ENCODE measurements around the gene SLIRP.
"Not testable (repeated sequence)": the region's sequence is repeated elsewhere in the genome, so short reads cannot be mapped to it uniquely, and the experiment has no call there.

Gene SLIRP

GRCh38 chr14:77707724-77708408 is at the start of gene SLIRP, which contains the start of gene ALKBH1:
Gene SLIRP (plus strand): TSS chr14:77708103. CDS start chr14:77708112, 9 bp downstream.
Gene ALKBH1 (minus strand): TSS chr14:77708023. CDS start chr14:77708004, 19 bp downstream.
- peaks cover 22 to 38% (median 31%) of the 10 kb centered on the region in 5 donors for H3K36me3 ChIP-seq (ENCODE audit: control insufficient read depth in 5 of 5, insufficient read depth in 5 of 5, low read length in 5 of 5)
- peaks cover 9 to 36% (median 31%) of the 10 kb centered on the region in 5 donors for H3K4me1 ChIP-seq (ENCODE audit: control insufficient read depth in 5 of 5, insufficient read depth in 5 of 5, low read length in 5 of 5)
- H3K27ac ChIP-seq (ENCODE audit: low read depth, low read length) = peak within 1 kb of the TSS; percentile 54
- no peaks in the 10 kb centered on the region for H3K27me3 ChIP-seq (ENCODE audit: control insufficient read depth in 5 of 5, insufficient read depth in 4 of 5, low read length in 5 of 5)
- H3K9me3 ChIP-seq (ENCODE audit: control insufficient read depth in 5 of 5, low read length in 5 of 5) = no peaks in the 10 kb centered on the region
- peak within 1 kb of the TSS; percentile 96 to 100 (median 100) for H3K4me3 ChIP-seq (ENCODE audit: low read depth in 1 of 5, low read length in 5 of 5)
- peak within 1 kb of the TSS; percentile 82 to 97 (median 83) for H3K9ac ChIP-seq (ENCODE audit: low read length in 5 of 5)

GRCh38 chr14:77659831-77660230 is 48.1 kb upstream of the SLIRP start:
- Histone ChIP-seq H3K9me3 (ENCODE audit: control insufficient read depth in 5 of 5, low read length in 5 of 5) (no peaks in the 10 kb centered on the region), H3K4me3 (ENCODE audit: low read depth in 1 of 5, low read length in 5 of 5) (no peak overlapping the region), H3K4me1 (ENCODE audit: control insufficient read depth in 5 of 5, insufficient read depth in 5 of 5, low read length in 5 of 5) (peaks cover under 1 to 39% (median 5%) of the 10 kb centered on the region in 5 donors), H3K27me3 (ENCODE audit: control insufficient read depth in 5 of 5, insufficient read depth in 4 of 5, low read length in 5 of 5) (peaks cover 0 to 3% (median 0%) of the 10 kb centered on the region in 5 donors), H3K27ac (ENCODE audit: low read depth, low read length) (no peak overlapping the region), H3K36me3 (ENCODE audit: control insufficient read depth in 5 of 5, insufficient read depth in 5 of 5, low read length in 5 of 5) (no peaks in the 10 kb centered on the region), H3K9ac (ENCODE audit: low read length in 5 of 5) (no peak overlapping the region)

- Histone ChIP-seq H3K4me1 (ENCODE audit: control insufficient read depth in 5 of 5, insufficient read depth in 5 of 5, low read length in 5 of 5) (peaks cover 0 to 32% (median 5%) of the 10 kb centered on the region in 5 donors), H3K4me3 (ENCODE audit: low read depth in 1 of 5, low read length in 5 of 5) (no peak overlapping the region), H3K36me3 (ENCODE audit: control insufficient read depth in 5 of 5, insufficient read depth in 5 of 5, low read length in 5 of 5) (no peaks in the 10 kb centered on the region), H3K9me3 (ENCODE audit: control insufficient read depth in 5 of 5, low read length in 5 of 5) (no peaks in the 10 kb centered on the region), H3K27ac (ENCODE audit: low read depth, low read length) (no peak overlapping the region), H3K27me3 (ENCODE audit: control insufficient read depth in 5 of 5, insufficient read depth in 4 of 5, low read length in 5 of 5) (peaks cover 0 to 3% (median 0%) of the 10 kb centered on the region in 5 donors), H3K9ac (ENCODE audit: low read length in 5 of 5) (no peak overlapping the region)
Observed at GRCh38 chr14:77660754-77661153, 47.1 kb upstream of the SLIRP start.

- not testable (repeated sequence) for H3K36me3 ChIP-seq (ENCODE audit: control insufficient read depth in 5 of 5, insufficient read depth in 5 of 5, low read length in 5 of 5); H3K9ac ChIP-seq (ENCODE audit: low read length in 5 of 5); H3K4me3 ChIP-seq (ENCODE audit: low read depth in 1 of 5, low read length in 5 of 5); H3K27me3 ChIP-seq (ENCODE audit: control insufficient read depth in 5 of 5, insufficient read depth in 4 of 5, low read length in 5 of 5); H3K9me3 ChIP-seq (ENCODE audit: control insufficient read depth in 5 of 5, low read length in 5 of 5); H3K27ac ChIP-seq (ENCODE audit: low read depth, low read length)
- H3K4me1 ChIP-seq (ENCODE audit: control insufficient read depth in 5 of 5, insufficient read depth in 5 of 5, low read length in 5 of 5) = peaks cover 0 to 28% (median 4%) of the 10 kb centered on the region in 5 donors
Observed at GRCh38 chr14:77661562-77661961, 46.3 kb upstream of the SLIRP start.

GRCh38 chr14:77663293-77663692 is 44.6 kb upstream of the SLIRP start:
- H3K4me3 ChIP-seq (ENCODE audit: low read depth in 1 of 5, low read length in 5 of 5) = no peak overlapping the region
- peaks cover 0 to 3% (median 0%) of the 10 kb centered on the region in 5 donors for H3K27me3 ChIP-seq (ENCODE audit: control insufficient read depth in 5 of 5, insufficient read depth in 4 of 5, low read length in 5 of 5)
- H3K27ac ChIP-seq (ENCODE audit: low read depth, low read length) = peak overlapping the region; percentile 65
- peaks cover 0 to 16% (median 0%) of the 10 kb centered on the region in 5 donors for H3K4me1 ChIP-seq (ENCODE audit: control insufficient read depth in 5 of 5, insufficient read depth in 5 of 5, low read length in 5 of 5)
- peak overlapping the region in 1 of 5 donors; percentile 61 for H3K9ac ChIP-seq (ENCODE audit: low read length in 5 of 5)
- H3K36me3 ChIP-seq (ENCODE audit: control insufficient read depth in 5 of 5, insufficient read depth in 5 of 5, low read length in 5 of 5) = no peaks in the 10 kb centered on the region
- H3K9me3 ChIP-seq (ENCODE audit: control insufficient read depth in 5 of 5, low read length in 5 of 5) = no peaks in the 10 kb centered on the region

- Histone ChIP-seq H3K36me3 (ENCODE audit: control insufficient read depth in 5 of 5, insufficient read depth in 5 of 5, low read length in 5 of 5) (peaks cover 0 to 3% (median 1%) of the 10 kb centered on the region in 5 donors), H3K4me1 (ENCODE audit: control insufficient read depth in 5 of 5, insufficient read depth in 5 of 5, low read length in 5 of 5) (peaks cover 0 to 11% (median 5%) of the 10 kb centered on the region in 5 donors)
Observed at GRCh38 chr14:77667331-77667730, 40.6 kb upstream of the SLIRP start.

GRCh38 chr14:77673193-77673592 is 34.7 kb upstream of the SLIRP start:
- Histone ChIP-seq H3K27ac (ENCODE audit: low read depth, low read length) (no peak overlapping the region), H3K9me3 (ENCODE audit: control insufficient read depth in 5 of 5, low read length in 5 of 5) (no peaks in the 10 kb centered on the region), H3K4me1 (ENCODE audit: control insufficient read depth in 5 of 5, insufficient read depth in 5 of 5, low read length in 5 of 5) (peaks cover 0 to 5% (median 0%) of the 10 kb centered on the region in 5 donors), H3K27me3 (ENCODE audit: control insufficient read depth in 5 of 5, insufficient read depth in 4 of 5, low read length in 5 of 5) (no peaks in the 10 kb centered on the region), H3K9ac (ENCODE audit: low read length in 5 of 5) (no peak overlapping the region), H3K36me3 (ENCODE audit: control insufficient read depth in 5 of 5, insufficient read depth in 5 of 5, low read length in 5 of 5) (peaks cover 26 to 38% (median 30%) of the 10 kb centered on the region in 5 donors), H3K4me3 (ENCODE audit: low read depth in 1 of 5, low read length in 5 of 5) (no peak overlapping the region)

More at GRCh38 chr14:77667331-77667730, 40.6 kb upstream of the SLIRP start:
- Histone ChIP-seq H3K9me3 (ENCODE audit: control insufficient read depth in 5 of 5, low read length in 5 of 5) (no peaks in the 10 kb centered on the region), H3K4me3 (ENCODE audit: low read depth in 1 of 5, low read length in 5 of 5) (no peak overlapping the region), H3K9ac (ENCODE audit: low read length in 5 of 5) (no peak overlapping the region), H3K27ac (ENCODE audit: low read depth, low read length) (no peak overlapping the region), H3K27me3 (ENCODE audit: control insufficient read depth in 5 of 5, insufficient read depth in 4 of 5, low read length in 5 of 5) (no peaks in the 10 kb centered on the region)

GRCh38 chr14:77674931-77675330 is 33.0 kb upstream of the SLIRP start:
- Histone ChIP-seq H3K27me3 (ENCODE audit: control insufficient read depth in 5 of 5, insufficient read depth in 4 of 5, low read length in 5 of 5) (no peaks in the 10 kb centered on the region), H3K36me3 (ENCODE audit: control insufficient read depth in 5 of 5, insufficient read depth in 5 of 5, low read length in 5 of 5) (peaks cover 29 to 51% (median 40%) of the 10 kb centered on the region in 5 donors), H3K27ac (ENCODE audit: low read depth, low read length) (no peak overlapping the region), H3K9ac (ENCODE audit: low read length in 5 of 5) (no peak overlapping the region), H3K9me3 (ENCODE audit: control insufficient read depth in 5 of 5, low read length in 5 of 5) (no peaks in the 10 kb centered on the region), H3K4me1 (ENCODE audit: control insufficient read depth in 5 of 5, insufficient read depth in 5 of 5, low read length in 5 of 5) (peaks cover 0 to 4% (median 0%) of the 10 kb centered on the region in 5 donors), H3K4me3 (ENCODE audit: low read depth in 1 of 5, low read length in 5 of 5) (no peak overlapping the region)

GRCh38 chr14:77681196-77682157 is 26.4 kb upstream of the SLIRP start:
- Histone ChIP-seq H3K36me3 (ENCODE audit: control insufficient read depth in 5 of 5, insufficient read depth in 5 of 5, low read length in 5 of 5) (peaks cover 9 to 42% (median 16%) of the 10 kb centered on the region in 5 donors), H3K9ac (ENCODE audit: low read length in 5 of 5) (no peak overlapping the region), H3K27me3 (ENCODE audit: control insufficient read depth in 5 of 5, insufficient read depth in 4 of 5, low read length in 5 of 5) (no peaks in the 10 kb centered on the region), H3K4me3 (ENCODE audit: low read depth in 1 of 5, low read length in 5 of 5) (no peak overlapping the region), H3K9me3 (ENCODE audit: control insufficient read depth in 5 of 5, low read length in 5 of 5) (no peaks in the 10 kb centered on the region), H3K4me1 (ENCODE audit: control insufficient read depth in 5 of 5, insufficient read depth in 5 of 5, low read length in 5 of 5) (no peaks in the 10 kb centered on the region), H3K27ac (ENCODE audit: low read depth, low read length) (no peak overlapping the region)

Measured in subcutaneous abdominal adipose tissue (tissue), 5 donors.